Amniotic stem cell (primary cell): ENCODE results near the gene CMSS1.

Experiments
- DNase-seq: peaks from one replicate; lab custom pipeline; 2025; lab: John Stamatoyannopoulos, UW

Gene CMSS1

DNA sequence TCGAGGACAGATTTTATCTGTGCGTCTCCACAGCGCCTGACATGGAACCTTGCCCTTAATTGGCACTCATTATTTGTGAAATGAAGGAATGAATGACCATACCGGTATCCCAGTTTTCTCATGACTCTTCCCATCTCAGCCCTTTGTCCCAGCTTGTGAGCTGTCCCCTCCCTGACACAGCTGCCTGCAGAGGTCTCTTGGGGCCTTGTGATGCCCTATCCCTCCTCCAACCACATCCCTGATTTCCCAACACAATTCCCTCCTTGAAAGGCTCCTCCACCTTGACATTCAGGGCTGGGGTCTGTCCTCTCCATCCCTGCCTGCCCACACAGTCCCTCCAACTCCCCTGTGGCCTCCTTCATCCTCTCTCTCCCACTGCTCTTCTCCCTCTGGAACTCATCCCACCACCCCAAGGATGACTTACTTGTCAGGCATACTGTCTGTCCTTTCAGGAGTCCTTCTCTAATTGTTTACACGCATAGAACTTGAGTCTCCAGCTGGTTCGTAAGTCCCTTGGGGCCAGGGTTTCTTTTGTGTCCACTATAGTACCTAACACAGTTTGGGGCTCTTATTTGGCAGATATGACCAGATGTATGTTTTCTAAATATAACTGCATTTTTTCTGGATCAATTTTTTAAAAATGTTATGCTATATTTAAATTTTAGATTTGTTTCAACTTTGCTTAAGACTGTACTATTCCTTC, 332.2 kb downstream of the CMSS1 start:
- DNase-seq: no peak

DNA sequence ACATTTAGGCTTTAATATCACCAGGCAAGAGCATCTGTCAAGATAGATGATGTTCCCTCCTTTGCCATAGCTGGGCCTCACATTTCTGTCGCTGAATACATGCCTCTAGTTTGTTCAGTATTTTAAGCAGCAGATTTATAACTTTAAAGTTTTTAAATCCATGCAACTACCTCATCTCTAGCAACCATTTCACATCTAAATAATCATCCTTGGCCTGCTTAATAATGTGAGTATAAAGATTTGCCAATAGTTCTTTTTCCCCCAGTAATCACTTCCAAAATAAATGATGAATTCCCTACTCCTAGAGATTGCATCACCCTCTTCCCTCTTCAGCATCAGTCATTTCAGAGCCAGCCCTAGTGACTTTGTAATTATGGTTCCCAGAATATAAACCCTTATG, 332.8 kb downstream of the CMSS1 start:
- no peak for DNase-seq

DNA sequence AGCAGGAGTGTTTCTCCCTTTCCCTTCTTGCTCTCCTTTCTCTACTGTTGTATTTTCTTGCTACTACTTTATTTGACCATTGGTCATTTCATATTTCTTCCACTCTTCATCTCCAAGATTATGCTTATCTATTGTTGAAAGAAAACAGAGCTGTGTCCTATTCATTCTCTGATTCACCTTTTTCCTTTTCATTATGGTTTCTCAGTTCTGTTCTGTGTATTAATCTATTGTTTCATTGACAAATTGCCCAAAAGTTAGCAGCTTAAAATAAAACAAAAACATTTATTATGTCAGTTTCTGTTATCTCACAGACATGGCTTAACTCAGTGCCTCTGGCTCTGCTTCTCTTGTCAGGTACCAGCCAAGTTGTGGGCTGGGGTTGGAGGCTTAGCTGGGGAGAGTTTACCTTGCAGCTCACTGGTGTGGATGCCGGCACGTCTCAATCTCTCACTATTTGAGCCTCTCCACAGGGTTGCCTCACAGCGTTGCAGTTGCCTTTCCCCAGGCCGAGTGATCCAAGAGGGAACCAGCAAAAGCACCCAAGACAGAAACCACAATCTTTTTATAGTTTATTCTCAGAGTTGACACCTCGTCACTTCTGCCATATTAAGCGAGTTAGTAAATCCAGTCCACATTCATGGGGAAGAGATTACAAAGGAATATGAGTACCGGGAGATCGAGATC, 333.5 kb downstream of the CMSS1 start:
- no peak for DNase-seq

DNA sequence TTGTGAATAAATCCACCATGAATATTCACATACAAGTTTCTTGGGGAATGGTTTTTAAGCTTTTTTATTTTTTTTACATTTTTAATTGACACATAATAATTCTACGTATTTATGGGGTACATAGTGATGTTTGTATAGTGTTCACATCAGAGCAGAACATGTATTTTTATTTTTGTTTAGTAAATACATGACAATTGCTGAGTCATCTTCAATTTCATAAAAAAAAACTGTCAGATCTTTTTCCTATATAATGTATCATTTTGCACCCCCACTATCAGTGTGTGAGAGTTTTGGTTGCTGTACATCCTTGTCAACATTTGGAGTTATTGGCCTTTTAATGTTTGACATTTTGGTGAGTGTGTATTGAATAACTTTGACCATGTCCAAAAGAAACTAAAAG, 336.5 kb downstream of the CMSS1 start:
- DNase-seq: no peak

DNA sequence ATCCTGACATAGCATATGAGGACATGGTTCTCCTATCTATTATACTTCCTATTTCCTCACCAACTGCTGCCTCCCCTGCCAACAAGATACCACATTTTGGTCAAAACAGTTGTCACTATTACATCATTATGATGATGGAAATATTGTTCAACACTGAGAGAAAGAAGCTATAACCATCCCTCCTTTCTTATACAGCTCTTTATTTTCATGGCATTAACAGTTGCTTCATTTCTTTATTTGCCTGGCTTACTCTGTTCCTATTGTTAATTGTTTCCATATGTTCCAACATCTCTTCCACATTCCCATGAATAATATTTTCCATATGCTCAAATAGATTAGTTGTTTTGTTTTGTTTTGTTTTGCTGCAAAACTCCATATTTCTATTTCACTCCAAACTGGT, 337.5 kb downstream of the CMSS1 start:
- peak; percentile 3 for DNase-seq

DNA sequence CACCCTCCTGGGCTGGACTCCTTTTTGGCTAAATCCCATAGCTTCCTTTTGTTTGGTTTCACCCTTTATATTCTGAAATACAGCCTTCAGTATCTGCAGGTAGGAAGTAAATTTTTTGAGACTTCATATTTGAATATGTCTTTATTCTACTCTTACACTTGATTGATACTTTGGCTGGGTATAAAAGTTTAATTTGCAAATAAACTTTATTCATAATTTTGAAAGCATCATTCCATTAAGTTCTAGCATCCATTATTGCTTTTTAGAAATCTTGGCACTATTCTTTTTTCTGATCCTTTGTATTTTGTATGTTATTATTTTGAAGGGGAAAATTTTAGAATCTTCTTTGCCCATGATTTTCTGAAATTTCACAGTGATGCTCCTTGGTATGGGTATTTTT, 337.9 kb downstream of the CMSS1 start:
- DNase-seq: no peak

DNA sequence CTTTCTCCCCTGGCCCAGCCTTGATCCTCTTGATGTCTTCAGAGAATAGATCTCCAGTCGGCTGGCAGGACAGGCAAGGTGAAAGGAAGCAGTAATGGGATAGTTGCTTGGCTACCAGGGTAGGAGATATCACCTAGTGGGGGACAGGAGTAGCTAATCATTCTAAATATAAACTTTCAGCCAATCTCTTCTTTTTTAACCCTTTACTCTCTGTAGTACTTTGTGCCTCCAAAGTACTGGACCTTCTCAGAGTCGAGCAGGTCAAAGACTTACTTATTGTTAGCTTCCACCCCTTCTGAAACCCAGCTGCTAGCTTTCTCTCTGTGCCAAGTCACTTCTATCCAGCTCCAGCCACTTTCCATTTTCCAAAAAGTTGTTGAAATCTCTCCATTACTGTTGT, 340.0 kb downstream of the CMSS1 start:
- no peak for DNase-seq

DNA sequence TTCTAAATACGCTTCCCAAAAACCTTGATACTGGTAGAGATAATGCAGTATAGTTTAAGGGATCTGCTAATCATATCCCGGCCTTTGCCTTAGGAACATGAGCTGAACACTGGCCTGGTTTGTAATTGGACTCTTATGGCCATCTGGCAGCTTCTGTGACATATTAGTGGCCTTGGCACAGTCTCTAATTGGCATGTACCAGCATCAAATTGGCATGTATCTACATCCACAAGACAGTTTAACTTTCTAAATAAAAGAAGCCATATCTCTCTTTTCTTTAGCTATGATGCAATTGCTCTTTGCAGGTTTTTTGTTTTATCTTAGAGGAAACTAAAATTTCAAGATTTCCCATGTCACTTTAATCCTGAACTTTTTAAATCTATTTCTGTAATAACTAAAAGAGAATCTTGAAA, 341.3 kb downstream of the CMSS1 start:
- DNase-seq: no peak

DNA sequence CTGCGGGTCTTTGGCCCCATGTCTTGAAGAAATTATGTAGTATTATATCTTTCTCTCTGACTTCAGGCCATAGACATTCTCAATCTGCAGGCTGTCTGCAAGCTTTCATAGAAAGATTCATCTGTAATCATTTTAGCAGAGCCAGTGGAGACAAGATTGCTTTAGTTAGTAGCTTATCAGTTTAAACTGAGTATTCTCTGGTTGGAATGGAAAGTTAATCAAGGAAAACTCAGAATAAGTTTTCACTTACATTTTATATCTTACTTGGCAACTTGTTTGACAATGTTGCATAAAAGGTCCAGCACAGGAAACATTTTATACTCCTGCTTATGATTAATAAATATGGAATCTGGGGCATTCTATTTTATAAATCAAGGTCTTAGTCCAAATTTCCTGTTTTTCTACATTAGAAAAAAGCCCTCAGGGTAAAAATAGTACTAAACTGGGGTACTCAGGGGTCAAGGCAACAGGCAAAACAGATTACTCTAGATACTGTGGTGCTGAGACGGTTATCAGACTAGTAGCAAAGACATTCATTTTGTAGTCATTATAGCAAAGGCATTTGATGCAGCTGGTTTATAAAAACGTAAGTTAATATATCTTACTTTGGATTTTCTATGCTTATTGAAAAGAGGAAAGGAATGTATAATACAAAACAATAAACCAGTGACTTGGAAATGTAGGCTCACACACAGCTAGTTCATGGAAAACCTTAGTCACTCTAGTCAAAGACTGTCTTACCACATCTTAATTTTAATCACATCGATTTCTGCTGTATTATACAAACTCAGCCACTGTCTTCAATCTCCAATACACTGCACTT, 341.9 kb downstream of the CMSS1 start:
- peak; percentile 54 for DNase-seq

DNA sequence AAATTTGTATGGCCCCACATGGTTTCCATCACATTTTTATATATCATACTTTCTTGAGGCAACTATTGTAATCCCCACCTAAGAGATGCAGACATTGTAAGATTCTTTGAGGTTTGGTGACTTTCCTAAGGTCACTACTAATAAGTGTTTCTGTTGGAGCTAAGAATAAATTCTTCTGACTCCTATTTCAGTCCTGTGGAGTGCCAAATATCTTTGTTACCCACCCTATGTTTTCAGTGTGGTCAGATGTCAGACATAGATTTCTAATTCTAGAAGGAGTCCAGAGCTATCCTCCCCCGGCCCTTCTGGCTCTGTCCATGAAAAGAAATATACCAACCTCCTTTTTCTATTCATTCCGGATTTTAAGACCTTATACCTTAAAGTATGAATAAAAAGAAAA, 342.9 kb downstream of the CMSS1 start:
- DNase-seq: no peak

DNA sequence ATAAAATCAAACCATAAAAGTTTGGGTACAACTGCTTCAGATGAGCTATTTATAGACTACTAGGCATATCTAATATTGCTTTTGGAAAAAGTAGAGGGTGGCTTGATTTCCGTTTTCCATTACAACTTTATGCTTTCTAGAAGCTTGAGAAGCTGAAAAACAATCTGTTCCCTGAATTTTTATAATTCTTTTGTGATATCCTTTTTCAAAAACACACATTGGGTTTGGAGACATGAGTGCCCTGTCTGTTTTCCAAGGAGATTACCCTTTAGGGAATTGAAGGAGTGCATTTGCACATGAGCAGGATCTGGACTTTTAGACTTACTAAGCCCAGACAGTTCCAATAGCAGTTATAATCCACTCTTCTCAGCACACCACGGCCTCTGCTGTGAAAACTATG, 346.1 kb downstream of the CMSS1 start:
- no peak for DNase-seq

DNA sequence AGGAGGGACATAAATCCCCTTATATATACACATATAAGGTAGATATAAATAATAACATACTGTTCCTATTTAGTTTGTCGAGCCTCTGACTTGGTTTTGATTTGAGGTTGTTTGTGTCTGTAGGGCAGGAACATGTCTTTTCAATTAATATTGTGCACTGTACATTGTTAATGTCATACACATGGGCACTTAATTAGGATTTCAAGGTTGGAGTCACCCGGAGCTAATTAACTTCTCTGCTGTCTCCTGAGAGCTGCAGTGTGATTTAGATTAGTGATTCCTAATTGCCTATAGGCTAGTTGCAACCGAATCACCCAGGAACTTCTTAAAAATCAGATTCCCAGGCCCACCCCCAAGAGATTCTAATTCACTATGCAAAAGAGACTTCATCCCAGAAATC, 347.1 kb downstream of the CMSS1 start:
- no peak for DNase-seq

DNA sequence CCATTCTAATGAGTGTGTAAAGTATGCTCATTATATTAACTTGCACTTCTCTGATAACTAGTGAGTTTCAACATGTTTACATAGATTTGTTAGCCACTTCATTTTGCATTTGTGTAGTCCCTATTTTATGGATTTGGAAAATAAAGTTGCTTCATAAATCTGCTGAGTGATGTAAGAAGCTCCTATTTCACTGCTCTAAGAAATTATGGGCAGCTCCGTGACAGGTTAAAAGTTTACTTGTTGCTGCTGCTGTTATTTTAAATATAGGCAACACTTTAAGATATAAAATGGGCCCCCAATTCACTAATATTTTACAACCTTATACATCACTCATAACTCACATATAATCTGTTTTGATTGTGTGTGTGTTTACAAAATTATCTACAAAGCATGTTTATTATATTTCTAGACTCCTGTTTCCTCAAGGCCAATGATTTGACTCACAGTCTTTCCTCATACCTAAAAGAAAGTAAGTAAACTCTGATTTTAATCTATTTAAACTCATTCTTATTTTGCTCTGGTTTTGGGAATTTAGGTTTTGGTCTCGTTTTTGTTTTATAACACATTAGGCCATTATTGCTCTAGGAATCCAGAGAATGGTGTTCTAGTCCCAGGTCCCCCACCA, 348.4 kb downstream of the CMSS1 start:
- no peak for DNase-seq

DNA sequence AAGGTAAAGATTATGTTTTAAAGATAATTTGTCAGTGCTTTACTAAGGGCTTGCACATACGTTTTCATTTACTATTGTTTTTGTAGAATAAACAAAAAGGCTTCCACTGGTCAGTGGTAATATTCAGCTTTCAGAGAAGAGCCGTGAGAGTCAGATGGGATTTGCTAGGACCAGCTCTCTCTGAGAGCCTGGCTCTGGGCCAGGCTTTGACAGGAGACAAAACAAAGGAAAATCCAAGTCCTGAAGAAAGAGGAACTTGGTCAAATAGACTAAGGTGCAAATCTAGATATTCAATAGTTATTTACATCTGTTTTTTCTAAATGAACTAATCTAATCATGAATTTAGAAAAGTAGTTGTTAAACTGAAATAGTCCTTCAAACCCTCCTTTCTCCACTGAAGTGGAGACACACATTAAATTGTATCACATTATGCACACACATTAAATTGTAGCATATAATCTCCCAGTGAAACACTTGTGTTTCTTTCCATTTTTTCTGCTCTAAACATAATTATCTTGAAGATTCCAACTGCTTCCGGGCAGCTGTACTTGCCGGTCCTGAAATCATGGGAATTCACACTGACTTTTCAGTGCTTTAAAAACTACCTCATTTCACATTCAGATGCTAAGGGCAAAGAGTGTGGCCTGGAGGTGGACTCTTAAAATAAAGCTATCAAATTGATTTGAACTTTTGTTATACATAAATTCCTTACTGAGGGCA, 351.7 kb downstream of the CMSS1 start:
- no peak for DNase-seq

DNA sequence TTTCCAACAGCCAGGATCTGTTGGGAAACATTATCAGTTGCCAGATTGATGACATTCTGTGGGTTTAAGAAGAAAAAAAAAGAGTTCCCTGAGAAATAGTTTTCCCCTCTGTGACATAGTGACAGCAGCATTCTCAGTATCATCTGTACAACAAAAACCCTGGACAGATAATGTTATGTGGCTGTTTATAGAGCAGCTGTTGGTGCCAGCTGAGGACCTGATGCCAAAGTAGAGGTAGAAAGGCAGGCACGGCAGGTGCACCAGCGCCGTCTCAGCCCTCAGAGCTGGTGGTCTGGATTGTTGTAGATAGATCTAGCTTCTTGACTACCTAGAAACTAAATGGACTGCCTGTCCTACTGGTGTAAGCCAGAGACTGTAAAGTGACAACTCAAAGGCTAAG, 352.8 kb downstream of the CMSS1 start:
- DNase-seq: no peak

DNA sequence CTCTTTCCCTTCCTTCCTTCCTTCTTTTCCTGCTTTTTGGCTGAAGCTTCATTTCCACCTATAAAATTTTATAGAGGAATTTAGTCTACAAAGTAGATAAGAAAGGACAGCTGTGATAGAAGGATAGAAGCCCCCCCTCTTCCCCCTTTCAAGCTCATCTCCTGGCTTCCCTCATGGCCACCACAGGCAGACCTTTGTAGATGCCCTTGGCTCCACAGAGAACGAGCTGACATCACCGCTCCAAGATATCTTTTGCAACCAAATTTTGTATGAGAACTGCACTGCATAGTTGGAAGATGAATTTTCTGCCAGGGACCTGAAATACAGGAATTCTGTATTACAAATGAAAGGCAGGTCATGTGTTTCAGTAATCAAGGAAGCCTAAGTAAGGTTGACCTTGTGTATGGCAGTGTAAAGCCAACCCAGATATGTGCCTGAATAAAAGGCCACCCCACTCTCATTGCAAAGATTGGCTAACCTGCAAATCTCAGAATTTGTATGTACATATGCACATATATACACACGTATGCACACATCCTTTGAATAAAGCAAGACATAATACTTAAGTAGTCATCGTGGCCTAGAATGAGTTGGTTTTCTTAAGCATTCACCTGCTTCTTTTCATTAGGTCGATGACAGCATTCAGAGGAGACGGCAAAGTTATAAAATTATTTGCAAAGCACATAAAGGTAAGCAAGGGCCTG, 353.7 kb downstream of the CMSS1 start:
- DNase-seq: no peak

DNA sequence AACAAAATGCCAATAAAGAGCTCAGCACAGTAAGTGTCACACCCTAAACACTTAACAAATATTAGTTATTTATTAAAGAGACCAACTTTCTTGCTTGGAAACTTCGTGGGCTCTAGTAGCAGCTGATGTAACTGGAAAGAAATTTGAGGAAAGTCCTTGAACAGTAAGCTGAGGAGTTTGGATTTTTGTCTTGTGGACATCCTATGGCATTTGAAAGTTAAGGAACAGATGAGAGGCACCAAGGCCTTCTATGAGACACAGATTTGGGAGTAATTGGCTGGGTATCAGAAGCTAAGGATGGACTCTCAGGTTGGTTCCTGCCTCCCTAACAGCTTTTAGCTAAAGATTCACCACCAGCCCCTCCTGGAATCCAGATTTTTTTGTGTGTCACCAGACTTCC, 356.3 kb downstream of the CMSS1 start:
- no peak for DNase-seq

DNA sequence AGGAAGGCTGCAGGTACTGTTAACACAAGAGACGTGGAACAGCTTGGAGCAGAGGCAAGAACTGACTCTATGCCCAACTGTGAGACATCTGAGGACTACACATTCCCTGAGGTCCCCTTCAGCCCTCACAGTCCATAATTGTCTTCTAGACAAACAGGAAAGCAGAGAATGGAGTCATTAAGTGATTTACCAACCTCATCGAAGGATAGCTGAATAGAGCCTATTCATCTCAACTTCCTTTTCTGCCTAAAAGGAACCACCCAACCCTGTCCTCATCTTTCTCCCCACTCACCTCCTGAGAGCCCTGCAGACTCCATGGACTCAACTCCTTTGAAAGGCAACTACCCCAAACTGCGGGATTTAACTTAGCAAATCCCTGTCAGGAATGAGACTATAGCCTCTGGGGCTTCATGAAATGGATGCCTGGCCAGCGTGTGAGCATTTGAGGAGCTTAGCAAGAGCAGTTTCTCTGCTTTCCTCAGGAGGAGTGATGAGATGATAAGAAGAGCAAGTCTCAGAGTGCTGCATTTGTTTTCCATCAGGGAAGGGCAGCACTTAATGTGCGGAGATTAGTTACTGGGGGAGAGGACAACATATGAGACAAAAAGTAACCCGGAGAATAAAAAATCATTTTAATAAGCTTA, 358.1 kb downstream of the CMSS1 start:
- no peak for DNase-seq

DNA sequence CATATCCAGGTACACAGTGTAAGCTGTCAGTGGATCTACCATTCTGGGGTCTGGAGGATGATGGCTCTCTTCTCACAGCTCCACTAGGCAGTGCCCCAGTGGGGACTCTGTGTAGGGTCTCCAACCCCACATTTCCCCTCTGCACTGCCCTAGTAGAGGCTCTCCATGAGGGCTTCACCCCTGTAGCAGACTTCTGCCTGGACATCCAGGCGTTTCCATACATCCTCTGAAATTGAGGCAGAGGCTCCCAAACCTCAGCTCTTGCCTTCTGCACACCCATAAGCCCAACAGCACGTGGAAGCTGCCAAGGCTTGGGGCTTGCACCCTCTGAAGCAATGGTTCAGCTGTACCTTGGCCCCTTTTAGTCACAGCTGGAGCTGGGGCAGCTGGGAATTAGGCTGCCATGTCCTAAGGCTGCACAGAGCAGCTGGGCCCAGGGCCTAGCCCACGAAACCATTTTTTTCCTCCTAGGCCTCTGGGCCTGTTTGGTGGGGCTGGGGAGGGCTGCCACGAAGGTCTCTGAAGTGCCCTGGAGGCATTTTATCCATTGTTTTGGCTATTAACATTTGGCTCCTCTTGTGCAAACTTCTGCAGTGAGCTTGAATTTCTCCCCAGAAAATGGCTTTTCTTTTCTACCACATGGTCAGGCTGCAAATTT, 362.2 kb downstream of the CMSS1 start:
- DNase-seq: no peak

DNA sequence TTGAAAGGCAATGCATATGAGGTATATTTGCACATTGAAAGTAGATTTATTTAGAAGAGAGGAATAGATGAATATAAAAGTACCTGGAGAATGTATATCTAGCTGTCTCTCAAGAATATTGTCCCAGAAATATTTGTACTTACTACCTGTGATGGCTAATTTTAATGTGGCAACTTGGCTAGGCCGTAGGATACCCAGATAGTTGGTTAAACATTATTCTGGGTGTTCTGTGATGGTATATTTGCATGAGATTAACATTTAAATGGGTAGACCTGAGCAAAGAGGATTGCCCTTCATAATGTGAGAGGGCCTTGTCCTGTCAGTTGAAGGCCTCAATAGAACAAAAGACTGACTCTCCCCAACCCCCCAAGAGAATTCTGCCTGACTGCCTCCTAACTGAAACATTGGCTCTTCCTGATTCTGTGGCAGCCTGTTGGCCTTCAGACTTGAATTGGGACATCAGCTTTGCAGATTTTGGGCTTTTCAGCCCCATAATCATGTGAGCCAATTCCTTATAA, 366.0 kb downstream of the CMSS1 start:
- no peak for DNase-seq
